SU-DHL-6 (cell line): Measurements from ENCODE around the gene CENPX.

Experiments used
- EZH2phosphoT487 ChIP-seq: fragments of 200-600 bp; sonication (generic), shearing (Covaris generic); conservative IDR thresholded peaks from 2 replicates; pipeline ENCODE4 v1.6.1; 2018; ENCODE audit warnings: mild to moderate bottlenecking, antibody characterized with exemption, low read length, moderate library complexity, mixed read lengths
- TF ChIP-seq, protein P1 (sequence below): fragments of 200-600 bp; sonication (generic); IDR thresholded peaks from one replicate; pipeline ENCODE4 v1.5.1; 2017; ENCODE audit warnings: antibody characterized with exemption, mild to moderate bottlenecking, low read length, moderate library complexity; ENCODE audit not compliant: insufficient read depth, poor library complexity, severe bottlenecking

DNA sequence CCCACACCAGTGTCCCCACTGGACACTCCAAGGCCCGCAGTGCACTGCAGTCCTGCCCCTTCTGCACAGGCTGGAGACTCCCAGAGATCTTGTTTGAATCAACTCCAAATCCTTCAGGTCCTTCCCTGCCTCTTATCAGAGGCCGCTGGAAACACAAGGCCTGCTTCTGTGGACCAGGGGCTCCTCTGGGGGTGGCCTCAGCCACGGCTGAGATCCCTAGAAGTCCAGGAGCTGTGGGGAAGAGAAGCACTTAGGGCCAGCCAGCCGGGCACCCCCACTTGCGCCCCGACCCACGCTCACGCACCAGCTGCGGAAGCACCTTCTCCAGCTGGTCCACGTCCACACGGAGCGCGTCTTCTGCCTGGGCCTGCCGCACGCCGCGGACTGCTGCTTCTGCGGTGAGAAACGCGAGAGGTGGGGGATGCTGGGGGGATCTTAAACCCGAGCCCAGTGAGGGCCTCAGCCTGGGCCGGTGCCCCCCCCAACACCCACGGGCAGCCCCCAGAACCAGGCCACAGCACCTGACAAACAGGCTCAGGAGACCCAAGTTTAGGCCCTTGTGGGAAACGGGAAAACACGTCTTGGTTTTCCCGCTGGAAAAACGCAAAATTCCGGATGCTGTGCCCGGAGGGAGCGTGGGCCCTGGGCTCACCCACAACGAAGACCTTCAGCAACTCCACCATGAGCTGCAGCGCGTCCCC is 3.5 kb downstream of the CENPX start:
- TF ChIP-seq, protein P1, sequence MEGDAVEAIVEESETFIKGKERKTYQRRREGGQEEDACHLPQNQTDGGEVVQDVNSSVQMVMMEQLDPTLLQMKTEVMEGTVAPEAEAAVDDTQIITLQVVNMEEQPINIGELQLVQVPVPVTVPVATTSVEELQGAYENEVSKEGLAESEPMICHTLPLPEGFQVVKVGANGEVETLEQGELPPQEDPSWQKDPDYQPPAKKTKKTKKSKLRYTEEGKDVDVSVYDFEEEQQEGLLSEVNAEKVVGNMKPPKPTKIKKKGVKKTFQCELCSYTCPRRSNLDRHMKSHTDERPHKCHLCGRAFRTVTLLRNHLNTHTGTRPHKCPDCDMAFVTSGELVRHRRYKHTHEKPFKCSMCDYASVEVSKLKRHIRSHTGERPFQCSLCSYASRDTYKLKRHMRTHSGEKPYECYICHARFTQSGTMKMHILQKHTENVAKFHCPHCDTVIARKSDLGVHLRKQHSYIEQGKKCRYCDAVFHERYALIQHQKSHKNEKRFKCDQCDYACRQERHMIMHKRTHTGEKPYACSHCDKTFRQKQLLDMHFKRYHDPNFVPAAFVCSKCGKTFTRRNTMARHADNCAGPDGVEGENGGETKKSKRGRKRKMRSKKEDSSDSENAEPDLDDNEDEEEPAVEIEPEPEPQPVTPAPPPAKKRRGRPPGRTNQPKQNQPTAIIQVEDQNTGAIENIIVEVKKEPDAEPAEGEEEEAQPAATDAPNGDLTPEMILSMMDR, result no peak
- no peak for TF ChIP-seq EZH2phosphoT487
